H9 (cell line): ENCODE data around the gene YKT6. TPM values are rescaled to one million over a fixed set of nuclear protein-coding genes. Genes with fewer than 3 reads are reported as not detected.

Source experiments
- DNase-seq: peaks from one replicate; pipeline ENCODE4 v3.0.0-alpha.2; 2017
- H2AFZ ChIP-seq: one replicate; pipeline ENCODE4 v1.6.1; 2013; ENCODE audit warnings: mild to moderate bottlenecking, low read length, control low read depth, moderate library complexity
- H2AK5ac ChIP-seq: 2 replicates; pipeline ENCODE4 v1.6.1; 2013; ENCODE audit warnings: low read length, control low read depth, mixed read lengths; ENCODE audit not compliant: insufficient read length
- H2BK120ac ChIP-seq: one replicate; pipeline ENCODE4 v1.6.1; 2013; ENCODE audit warnings: low read depth, mild to moderate bottlenecking, low read length, control low read depth, inconsistent platforms; ENCODE audit not compliant: poor library complexity, severe bottlenecking
- H2BK12ac ChIP-seq: 2 replicates; pipeline ENCODE4 v1.6.1; 2013; ENCODE audit warnings: low read length, control low read depth, mixed read lengths, low read depth; ENCODE audit not compliant: insufficient read length
- H2BK15ac ChIP-seq: 2 replicates; pipeline ENCODE4 v1.6.1; 2013; ENCODE audit warnings: low read depth, low read length, control low read depth
- H2BK20ac ChIP-seq: one replicate; pipeline ENCODE4 v1.6.1; 2013; ENCODE audit warnings: low read depth, mild to moderate bottlenecking, low read length, control low read depth, inconsistent platforms; ENCODE audit not compliant: poor library complexity, severe bottlenecking
- H2BK5ac ChIP-seq: 2 replicates; pipeline ENCODE4 v1.6.1; 2013; ENCODE audit warnings: low read length, control low read depth, mixed read lengths; ENCODE audit not compliant: insufficient read length
- H3K14ac ChIP-seq: 2 replicates; pipeline ENCODE4 v1.6.1; 2013; ENCODE audit warnings: low read length, control low read depth; ENCODE audit not compliant: insufficient read depth
- H3K18ac ChIP-seq: 2 replicates; pipeline ENCODE4 v1.6.1; 2013; ENCODE audit warnings: low read depth, mild to moderate bottlenecking, mixed read lengths, low read length, control low read depth; ENCODE audit not compliant: insufficient read length
- H3K23ac ChIP-seq: 2 replicates; pipeline ENCODE4 v1.6.1; 2013; ENCODE audit warnings: low read length, control low read depth, mixed read lengths, low read depth; ENCODE audit not compliant: insufficient read length
- H3K23me2 ChIP-seq: 2 replicates; pipeline ENCODE4 v1.6.1; 2013; ENCODE audit warnings: low read depth, mild to moderate bottlenecking, mixed read lengths, low read length, control low read depth; ENCODE audit not compliant: insufficient read length, poor library complexity, severe bottlenecking
- H3K27ac ChIP-seq: 2 replicates; pipeline ENCODE4 v1.5.1; 2013; ENCODE audit warnings: low read length, control low read depth, mixed read lengths, low read depth; ENCODE audit not compliant: insufficient read length
- H3K27me3 ChIP-seq: 2 replicates; pipeline ENCODE4 v1.6.1; 2013; ENCODE audit warnings: low read length, control low read depth, inconsistent platforms; ENCODE audit not compliant: insufficient read depth
- H3K4ac ChIP-seq: 2 replicates; pipeline ENCODE4 v1.6.1; 2013; ENCODE audit warnings: low read depth, mild to moderate bottlenecking, control low read depth, inconsistent platforms, low read length, moderate library complexity
- H3K4me1 ChIP-seq: 2 replicates; pipeline ENCODE4 v1.6.1; 2013; ENCODE audit warnings: low read length, control low read depth, inconsistent platforms; ENCODE audit not compliant: insufficient read depth
- H3K4me2 ChIP-seq: 2 replicates; pipeline ENCODE4 v1.6.1; 2013; ENCODE audit warnings: low read length, control low read depth, mixed read lengths; ENCODE audit not compliant: insufficient read length, insufficient read depth
- H3K56ac ChIP-seq: 2 replicates; pipeline ENCODE4 v1.6.1; 2013; ENCODE audit warnings: low read depth, mild to moderate bottlenecking, mixed read lengths, low read length, control low read depth; ENCODE audit not compliant: insufficient read length
- H3K79me1 ChIP-seq: 2 replicates; pipeline ENCODE4 v1.6.1; 2013; ENCODE audit warnings: low read depth, mild to moderate bottlenecking, moderate library complexity, low read length, control low read depth, inconsistent platforms; ENCODE audit not compliant: insufficient read depth, poor library complexity, severe bottlenecking
- H3K79me2 ChIP-seq: 2 replicates; pipeline ENCODE4 v1.6.1; 2013; ENCODE audit warnings: low read length, control low read depth, inconsistent platforms; ENCODE audit not compliant: insufficient read depth
- H3K9ac ChIP-seq: 2 replicates; pipeline ENCODE4 v1.6.1; 2013; ENCODE audit warnings: low read length, control low read depth, mixed read lengths; ENCODE audit not compliant: insufficient read length; ENCODE audit errors: extremely low read depth
- H3K9me3 ChIP-seq: one replicate; pipeline ENCODE4 v1.6.1; 2013; ENCODE audit warnings: low read depth, low read length, inconsistent platforms; ENCODE audit not compliant: control insufficient read depth
- H3T11ph ChIP-seq: one replicate; pipeline ENCODE4 v1.6.1; 2013; ENCODE audit warnings: mild to moderate bottlenecking, low read length, control low read depth, inconsistent platforms
- H4K20me1 ChIP-seq: one replicate; pipeline ENCODE4 v1.6.1; 2013; ENCODE audit not compliant: control insufficient read depth, insufficient read length, insufficient read depth
- H4K5ac ChIP-seq: 2 replicates; pipeline ENCODE4 v1.6.1; 2013; ENCODE audit warnings: low read depth, mild to moderate bottlenecking, mixed read lengths, low read length, control low read depth; ENCODE audit not compliant: insufficient read length
- H4K8ac ChIP-seq: replicated peaks from 2 replicates; pipeline ENCODE4 v1.6.1; 2013; ENCODE audit warnings: low read length, control low read depth, mixed read lengths, low read depth; ENCODE audit not compliant: insufficient read length
- H4K91ac ChIP-seq: 2 replicates; pipeline ENCODE4 v1.6.1; 2013; ENCODE audit warnings: low read depth, mild to moderate bottlenecking, moderate library complexity, mixed read lengths, low read length, control low read depth; ENCODE audit not compliant: insufficient read length
- H3K27ac Mint-ChIP-seq, 3 experiments: 2 replicates in 2 of 3; 3 replicates in 1 of 3; pipeline ENCODE4 v1.8.0; 2020 to 2021; ENCODE audit warnings: mixed read lengths in 3 of 3, mild to moderate bottlenecking in 1 of 3, moderate library complexity in 1 of 3
- H3K27me3 Mint-ChIP-seq: 2 replicates; pipeline ENCODE4 v1.8.0; 2021; ENCODE audit warnings: low read depth, mild to moderate bottlenecking, moderate library complexity, mixed read lengths
- H3K36me3 Mint-ChIP-seq, 3 experiments: 2 replicates in 2 of 3; 3 replicates in 1 of 3; pipeline ENCODE4 v1.8.0; 2020 to 2021; ENCODE audit warnings: low read depth in 3 of 3, mixed read lengths in 3 of 3; ENCODE audit not compliant: insufficient read depth in 1 of 3
- H3K4me1 Mint-ChIP-seq, 2 experiments: 2 replicates each; pipeline ENCODE4 v1.8.0; 2020; ENCODE audit warnings: mixed read lengths in 2 of 2
- H3K4me3 Mint-ChIP-seq, 2 experiments: 2 replicates in 1 of 2; 3 replicates in 1 of 2; pipeline ENCODE4 v1.8.0; 2020 to 2021; ENCODE audit warnings: mild to moderate bottlenecking in 2 of 2, mixed read lengths in 2 of 2, moderate library complexity in 1 of 2
- H3K9me3 Mint-ChIP-seq, 2 experiments: 2 replicates in 1 of 2; 3 replicates in 1 of 2; pipeline ENCODE4 v1.8.0; 2020; ENCODE audit warnings: mild to moderate bottlenecking in 2 of 2, mixed read lengths in 2 of 2, moderate library complexity in 1 of 2
- WGBS: extraction: QIAGEN DNeasy Blood & Tissue Kit; methylation state at CpG from one replicate; pipeline ENCODE4 v1.1.7; 2013; ENCODE audit warnings: missing lambda C conversion rate, low lambda C conversion rate, mixed read lengths; ENCODE audit not compliant: insufficient read length; ENCODE audit errors: extremely low coverage; 5-methylcytosine and 5-hydroxymethylcytosine counted together
- total RNA-seq: library from RNA; stranded (reverse); gene quantifications from 2 replicates; pipeline ENCODE4 v1.2.1, GENCODE V29; 2021
- TF ChIP-seq, protein P1 (sequence below): fragments of 200-600 bp; sonication (generic); conservative IDR thresholded peaks from 3 replicates; pipeline ENCODE4 v1.8.0; 2021; ENCODE audit warnings: antibody characterized with exemption, mild to moderate bottlenecking

The YKT6 gene
- total RNA-seq, 1 experiment from 2014 or later, result 104 TPM

DNA sequence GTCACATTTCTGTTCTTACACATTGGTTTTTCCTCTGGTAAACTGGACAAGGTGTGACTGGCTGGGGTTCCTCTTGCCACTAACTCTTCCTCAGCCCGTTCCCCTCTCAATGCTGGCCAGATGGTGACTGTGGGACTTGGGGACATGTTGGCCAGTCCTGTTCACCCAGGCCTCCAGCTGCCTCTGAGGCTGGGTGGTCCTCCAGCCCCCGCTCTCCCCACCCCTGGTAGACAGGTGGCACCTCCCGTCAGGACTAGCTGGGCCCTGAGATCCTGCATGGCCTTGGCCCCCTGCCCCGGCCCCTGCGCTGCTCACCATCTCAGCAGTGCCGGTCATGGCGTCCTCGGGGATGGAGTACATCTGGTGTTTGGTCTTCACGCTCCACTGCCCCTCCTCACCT is 48.8 kb upstream of the YKT6 start:
- DNase-seq, result no peak
- no peaks in the 10 kb centered on the region for H3K36me3 Mint-ChIP-seq
- Histone ChIP-seq H2AFZ (no peak overlapping the region), H3K56ac (no peak overlapping the region), H4K5ac (no peak overlapping the region), H3K4me2 (no peak overlapping the region), H2BK5ac (no peak overlapping the region), H2BK12ac (no peak overlapping the region), H4K91ac (no peak overlapping the region), H3T11ph (no peak overlapping the region), H3K23me2 (no peaks in the 10 kb centered on the region), H3K9ac (no peak overlapping the region), H2BK20ac (no peak overlapping the region), H2BK120ac (no peak overlapping the region), H3K27me3 (no peaks in the 10 kb centered on the region), H3K18ac (no peak overlapping the region), H3K9me3 (no peaks in the 10 kb centered on the region), H2BK15ac (no peak overlapping the region), H3K14ac (no peak overlapping the region), H4K8ac (no peak overlapping the region), H3K79me1 (no peaks in the 10 kb centered on the region), H3K27ac (no peak overlapping the region), H2AK5ac (no peak overlapping the region), H3K4me1 (no peaks in the 10 kb centered on the region), H4K20me1 (no peaks in the 10 kb centered on the region), H3K4ac (no peak overlapping the region), H3K79me2 (no peaks in the 10 kb centered on the region), H3K23ac (no peak overlapping the region)
- WGBS, result no CpG with 5 or more reads among the region's 9 CpGs
- peaks cover 16% of the 10 kb centered on the region for H3K27me3 Mint-ChIP-seq
- TF ChIP-seq, protein P1, sequence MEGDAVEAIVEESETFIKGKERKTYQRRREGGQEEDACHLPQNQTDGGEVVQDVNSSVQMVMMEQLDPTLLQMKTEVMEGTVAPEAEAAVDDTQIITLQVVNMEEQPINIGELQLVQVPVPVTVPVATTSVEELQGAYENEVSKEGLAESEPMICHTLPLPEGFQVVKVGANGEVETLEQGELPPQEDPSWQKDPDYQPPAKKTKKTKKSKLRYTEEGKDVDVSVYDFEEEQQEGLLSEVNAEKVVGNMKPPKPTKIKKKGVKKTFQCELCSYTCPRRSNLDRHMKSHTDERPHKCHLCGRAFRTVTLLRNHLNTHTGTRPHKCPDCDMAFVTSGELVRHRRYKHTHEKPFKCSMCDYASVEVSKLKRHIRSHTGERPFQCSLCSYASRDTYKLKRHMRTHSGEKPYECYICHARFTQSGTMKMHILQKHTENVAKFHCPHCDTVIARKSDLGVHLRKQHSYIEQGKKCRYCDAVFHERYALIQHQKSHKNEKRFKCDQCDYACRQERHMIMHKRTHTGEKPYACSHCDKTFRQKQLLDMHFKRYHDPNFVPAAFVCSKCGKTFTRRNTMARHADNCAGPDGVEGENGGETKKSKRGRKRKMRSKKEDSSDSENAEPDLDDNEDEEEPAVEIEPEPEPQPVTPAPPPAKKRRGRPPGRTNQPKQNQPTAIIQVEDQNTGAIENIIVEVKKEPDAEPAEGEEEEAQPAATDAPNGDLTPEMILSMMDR, result no peak
- peaks cover 6 to 11% of the 10 kb centered on the region in 2 experiments for H3K4me1 Mint-ChIP-seq
- H3K4me3 Mint-ChIP-seq, result no peak overlapping the region
- no peaks in the 10 kb centered on the region for H3K9me3 Mint-ChIP-seq
- H3K27ac Mint-ChIP-seq, result no peak overlapping the region
